Stimulated activated CD4-positive, alpha-beta T cell treated with anti-CD3 and anti-CD28 coated beads, Interleukin-15, amount 100 ng/mL, for 24 hours (primary cell): ENCODE data around the gene HOATZ.

Experiments used
- DNase-seq: peaks from one replicate; pipeline ENCODE4 v3.0.0-alpha.2; 2020

Gene HOATZ

GRCh38 chr11:111585371-111585770 lies 70.8 kb downstream of the HOATZ start:
- no peak for DNase-seq

- DNase-seq = peak; percentile 46
Observed at GRCh38 chr11:111586388-111586831, 71.8 kb downstream of the HOATZ start.
